Neuronal stem cell (in vitro differentiated cells): Measurements from ENCODE around the gene HSPA12B.

Experiments used
- DNase-seq: peaks from one replicate; pipeline ENCODE4 v3.0.0-alpha.2; 2013; ENCODE audit warnings: low spot score
- H2AFZ ChIP-seq: one replicate; pipeline ENCODE4 v1.6.1; 2013; ENCODE audit warnings: mild to moderate bottlenecking, low read length, inconsistent platforms
- H2AK5ac ChIP-seq: 2 replicates; pipeline ENCODE4 v1.6.1; 2013; ENCODE audit warnings: low read depth, mild to moderate bottlenecking, inconsistent platforms, low read length, moderate library complexity, mixed read lengths
- H2BK120ac ChIP-seq: 2 replicates; pipeline ENCODE4 v1.6.1; 2013; ENCODE audit warnings: low read depth, mild to moderate bottlenecking, inconsistent platforms, low read length, moderate library complexity, mixed read lengths
- H2BK12ac ChIP-seq: one replicate; pipeline ENCODE4 v1.6.1; 2013; ENCODE audit warnings: low read length, inconsistent platforms
- H2BK15ac ChIP-seq: 2 replicates; pipeline ENCODE4 v1.6.1; 2013; ENCODE audit warnings: mild to moderate bottlenecking, low read length, inconsistent platforms, mixed read lengths
- H2BK5ac ChIP-seq: one replicate; pipeline ENCODE4 v1.6.1; 2013; ENCODE audit warnings: inconsistent platforms, mild to moderate bottlenecking, low read length, moderate library complexity
- H3K14ac ChIP-seq: one replicate; pipeline ENCODE4 v1.6.1; 2013; ENCODE audit warnings: low read length, inconsistent platforms
- H3K18ac ChIP-seq: 2 replicates; pipeline ENCODE4 v1.6.1; 2013; ENCODE audit warnings: low read length, inconsistent platforms
- H3K23ac ChIP-seq: 2 replicates; pipeline ENCODE4 v1.6.1; 2013; ENCODE audit warnings: low read depth, mild to moderate bottlenecking, mixed read lengths, low read length, inconsistent platforms; ENCODE audit not compliant: poor library complexity
- H3K27ac ChIP-seq: replicated peaks from 3 replicates; pipeline ENCODE4 v1.5.1; 2013; ENCODE audit warnings: low read length, inconsistent platforms
- H3K27me3 ChIP-seq, 3 experiments: 2 replicates each; pipeline ENCODE4 v1.6.1; 2013; ENCODE audit warnings: low read length in 3 of 3, mild to moderate bottlenecking in 2 of 3, inconsistent platforms in 1 of 3, low read depth in 1 of 3, mixed read lengths in 1 of 3, moderate library complexity in 1 of 3; ENCODE audit not compliant: control insufficient read depth in 3 of 3, insufficient read depth in 3 of 3
- H3K36me3 ChIP-seq, 2 donors: replicated peaks in 1 of 2; 2 replicates each; pipeline ENCODE4 v1.6.1; 2013; ENCODE audit warnings: low read length in 2 of 2; ENCODE audit not compliant: control insufficient read depth in 2 of 2, insufficient read depth in 2 of 2
- H3K4ac ChIP-seq: 2 replicates; pipeline ENCODE4 v1.6.1; 2013; ENCODE audit warnings: inconsistent platforms, mild to moderate bottlenecking, low read length, moderate library complexity
- H3K4me1 ChIP-seq, 2 donors: 1 replicate in 1 of 2; 2 replicates in 1 of 2; pipeline ENCODE4 v1.6.1; 2013; ENCODE audit warnings: low read length in 2 of 2, low read depth in 1 of 2; ENCODE audit not compliant: control insufficient read depth in 2 of 2, insufficient read depth in 1 of 2
- H3K4me2 ChIP-seq: one replicate; pipeline ENCODE4 v1.6.1; 2013; ENCODE audit warnings: mild to moderate bottlenecking, low read length, inconsistent platforms; ENCODE audit not compliant: insufficient read depth, poor library complexity, severe bottlenecking
- H3K4me3 ChIP-seq, 2 donors: 2 replicates each; pipeline ENCODE4 v1.5.1; 2013; ENCODE audit warnings: low read length in 2 of 2, mild to moderate bottlenecking in 2 of 2, inconsistent platforms in 1 of 2, moderate library complexity in 1 of 2
- H3K79me1 ChIP-seq: one replicate; pipeline ENCODE4 v1.6.1; 2013; ENCODE audit warnings: low read depth, mild to moderate bottlenecking, inconsistent platforms, low read length, moderate library complexity
- H3K9ac ChIP-seq: one replicate; pipeline ENCODE4 v1.6.1; 2013; ENCODE audit warnings: mild to moderate bottlenecking, low read depth, low read length, inconsistent platforms; ENCODE audit not compliant: poor library complexity
- H3K9me3 ChIP-seq, 2 donors: replicated peaks in 1 of 2; 2 replicates each; pipeline versions ENCODE3 to v1.6.1; 2013; ENCODE audit warnings: low read length in 2 of 2, mild to moderate bottlenecking in 2 of 2, inconsistent platforms in 1 of 2, low read depth in 1 of 2, mixed read lengths in 1 of 2, moderate library complexity in 1 of 2; ENCODE audit not compliant: control insufficient read depth in 2 of 2, insufficient read depth in 1 of 2
- H4K8ac ChIP-seq: one replicate; pipeline ENCODE4 v1.6.1; 2013; ENCODE audit warnings: low read depth, mild to moderate bottlenecking, inconsistent platforms, low read length, moderate library complexity
- H4K91ac ChIP-seq: one replicate; pipeline ENCODE4 v1.6.1; 2013; ENCODE audit warnings: low read length, low read depth, mild to moderate bottlenecking, inconsistent platforms; ENCODE audit not compliant: poor library complexity
- WGBS, 2 donors: extraction: QIAGEN DNeasy Blood & Tissue Kit; methylation state at CpG; one replicate each; pipeline ENCODE4 v1.1.7; 2013; ENCODE audit warnings: missing lambda C conversion rate in 2 of 2, mixed read lengths in 1 of 2; ENCODE audit not compliant: insufficient read length in 2 of 2, insufficient replicate concordance in 1 of 2; ENCODE audit errors: extremely low coverage in 2 of 2; 5-methylcytosine and 5-hydroxymethylcytosine counted together

HSPA12B gene

DNA sequence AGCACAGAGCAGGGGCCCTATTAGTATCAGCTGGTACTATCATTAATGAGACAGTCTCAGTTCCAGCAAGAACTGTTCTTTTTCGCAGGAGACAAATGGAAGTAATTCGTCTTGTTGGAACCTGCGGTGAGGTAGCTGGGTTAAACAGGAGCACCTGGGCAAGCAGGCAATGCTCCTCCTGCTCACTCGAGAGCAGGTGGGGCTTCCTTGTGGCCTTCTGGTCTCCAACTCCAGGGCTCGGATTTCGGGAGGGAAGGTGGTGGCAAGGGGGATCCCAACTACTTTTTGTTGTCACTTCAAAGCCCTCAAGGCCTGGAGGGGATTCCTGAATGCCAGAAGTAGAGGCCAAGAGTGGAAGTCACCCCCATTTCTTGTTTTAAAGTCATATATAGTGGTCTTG lies 50.1 kb downstream of the HSPA12B start:
- Histone ChIP-seq H3K4me1 (peaks cover 3 to 19% of the 10 kb centered on the region in 2 donors), H3K18ac (no peak overlapping the region), H3K27me3 (peaks cover 2 to 24% (median 23%) of the 10 kb centered on the region in 3 experiments), H3K4me2 (no peak overlapping the region), H4K91ac (no peak overlapping the region), H2AK5ac (no peak overlapping the region), H2BK15ac (no peak overlapping the region), H2BK12ac (no peak overlapping the region), H3K14ac (no peak overlapping the region), H3K36me3 (peaks cover 0 to 4% of the 10 kb centered on the region in 2 donors), H3K23ac (no peak overlapping the region), H2BK120ac (no peak overlapping the region), H3K4me3 (no peak overlapping the region), H3K27ac (no peak overlapping the region), H3K4ac (no peak overlapping the region), H4K8ac (no peak overlapping the region), H3K9me3 (no peaks in the 10 kb centered on the region), H2AFZ (no peak overlapping the region), H3K79me1 (peaks cover 11% of the 10 kb centered on the region), H2BK5ac (no peak overlapping the region), H3K9ac (no peak overlapping the region)
- no peak for DNase-seq
- no CpG with 5 or more reads among the region's 6 CpGs for WGBS, 2 donors

DNA sequence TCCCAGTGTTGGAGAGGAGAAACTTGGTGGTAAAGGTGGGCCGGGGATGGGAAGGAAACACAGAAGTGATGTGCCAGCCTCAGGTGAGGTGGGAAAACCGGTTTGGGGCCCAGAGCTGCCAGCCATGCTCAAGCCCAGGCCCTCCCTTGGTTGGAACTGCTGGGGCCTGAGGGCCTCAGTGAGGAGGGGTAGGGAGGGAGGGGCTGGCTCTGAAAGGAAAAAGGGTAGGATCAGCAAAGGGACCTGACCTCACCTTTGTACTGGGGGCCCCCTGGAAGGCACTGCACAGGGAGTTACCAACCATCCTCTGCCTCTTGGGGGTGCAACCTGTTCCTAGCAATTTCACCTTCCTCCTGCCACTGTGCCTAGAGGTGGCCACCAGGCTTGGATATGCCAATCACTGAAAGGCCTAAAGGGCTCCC lies 50.6 kb downstream of the HSPA12B start:
- Histone ChIP-seq H3K4me1 (peaks cover 3 to 19% of the 10 kb centered on the region in 2 donors), H3K18ac (no peak overlapping the region), H3K23ac (no peak overlapping the region), H3K4ac (no peak overlapping the region), H3K9me3 (no peaks in the 10 kb centered on the region), H2AFZ (no peak overlapping the region), H4K91ac (no peak overlapping the region), H2BK5ac (no peak overlapping the region), H3K9ac (no peak overlapping the region), H2BK12ac (no peak overlapping the region), H3K4me2 (no peak overlapping the region), H3K27ac (no peak overlapping the region), H4K8ac (no peak overlapping the region), H3K27me3 (peaks cover 2 to 20% (median 18%) of the 10 kb centered on the region in 3 experiments), H3K79me1 (peaks cover 11% of the 10 kb centered on the region), H3K36me3 (peaks cover 0 to 4% of the 10 kb centered on the region in 2 donors), H2BK120ac (no peak overlapping the region), H2BK15ac (no peak overlapping the region), H2AK5ac (no peak overlapping the region), H3K14ac (no peak overlapping the region), H3K4me3 (no peak overlapping the region)
- no CpG with 5 or more reads among the region's 2 CpGs for WGBS, 2 donors
- no peak for DNase-seq

DNA sequence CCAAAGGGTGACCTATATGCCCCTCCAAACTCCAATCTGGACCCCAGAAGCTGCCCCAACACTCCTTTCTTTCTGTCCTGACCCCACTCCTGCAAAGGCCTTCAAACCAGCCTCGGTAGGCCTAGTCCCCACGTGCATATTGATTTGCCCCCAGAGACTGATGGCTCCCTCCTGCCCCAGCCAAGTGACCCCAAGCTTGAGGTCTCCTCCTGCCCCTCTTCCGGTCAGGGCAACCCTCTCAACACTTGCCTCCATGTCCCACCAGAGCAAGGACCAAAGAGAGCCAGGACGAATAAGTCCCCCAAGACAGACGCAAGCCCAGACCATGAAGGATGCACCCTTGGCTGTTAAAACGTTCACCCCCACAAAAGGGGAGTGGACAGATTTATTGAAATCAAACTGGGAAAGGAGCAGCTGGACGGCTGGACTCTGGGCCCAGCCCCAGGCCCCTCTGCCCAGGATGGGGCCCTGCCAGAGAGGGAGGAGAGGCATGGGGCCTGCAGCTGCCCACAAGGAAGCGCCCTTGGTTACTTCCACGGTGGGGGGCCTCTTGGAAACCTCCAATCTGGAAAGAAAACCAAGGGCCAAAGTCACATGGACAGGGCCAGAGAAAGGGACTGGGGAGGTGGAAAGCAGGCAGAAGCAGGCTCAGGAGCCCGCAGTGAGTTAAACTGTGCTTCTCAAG lies 51.2 kb downstream of the HSPA12B start:
- H3K23ac ChIP-seq = no peak overlapping the region
- H3K4me2 ChIP-seq = no peak overlapping the region
- no peak for DNase-seq
- H3K9ac ChIP-seq = no peak overlapping the region
- H3K18ac ChIP-seq = no peak overlapping the region
- peaks cover under 1 to 14% (median 12%) of the 10 kb centered on the region in 3 experiments for H3K27me3 ChIP-seq
- no peak overlapping the region for H2BK15ac ChIP-seq
- no peak overlapping the region for H3K14ac ChIP-seq
- H4K8ac ChIP-seq = no peak overlapping the region
- no peak overlapping the region for H2AK5ac ChIP-seq
- no peak overlapping the region for H3K4ac ChIP-seq
- no peak overlapping the region for H2BK5ac ChIP-seq
- peaks cover 0 to 4% of the 10 kb centered on the region in 2 donors for H3K36me3 ChIP-seq
- H3K9me3 ChIP-seq = no peaks in the 10 kb centered on the region
- H2BK120ac ChIP-seq = no peak overlapping the region
- H3K4me3 ChIP-seq = no peak overlapping the region
- no peak overlapping the region for H2AFZ ChIP-seq
- no peak overlapping the region for H4K91ac ChIP-seq
- peaks cover 11% of the 10 kb centered on the region for H3K79me1 ChIP-seq
- H2BK12ac ChIP-seq = no peak overlapping the region
- whole genome bisulfite sequencing, 2 donors = no CpG with 5 or more reads among the region's 10 CpGs
- H3K27ac ChIP-seq = no peak overlapping the region
- H3K4me1 ChIP-seq = peaks cover 3 to 17% of the 10 kb centered on the region in 2 donors

DNA sequence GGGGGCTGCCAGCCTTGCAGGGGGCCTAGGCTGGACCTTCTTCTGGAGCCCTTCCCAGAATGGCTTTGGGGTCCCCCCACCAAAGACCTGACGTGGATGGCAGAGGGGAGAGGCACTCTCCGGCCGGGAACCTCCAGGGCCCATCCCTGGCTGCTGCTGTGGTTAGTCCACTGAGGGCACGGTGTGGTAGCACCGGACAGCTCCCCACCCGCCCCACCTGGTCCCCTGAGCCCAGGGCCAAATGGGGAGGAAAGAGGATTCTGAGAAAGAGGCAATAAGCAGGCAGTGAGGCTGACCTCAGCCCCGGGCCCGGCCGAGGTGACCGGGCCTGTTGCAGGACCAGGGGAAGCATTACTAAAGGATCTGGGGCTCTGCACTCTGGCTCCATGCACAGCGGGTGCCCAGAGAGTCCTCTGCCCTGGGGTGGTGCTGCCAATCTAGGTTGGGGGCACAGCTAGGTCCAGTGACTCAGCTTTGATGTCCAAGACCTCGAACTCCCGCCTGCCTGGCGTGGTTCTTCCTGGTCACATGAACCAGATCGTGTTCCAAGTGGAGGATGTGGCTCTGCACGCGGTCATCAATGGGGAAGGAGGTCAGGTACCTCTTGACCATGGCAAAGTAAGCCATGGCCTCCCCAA lies 51.9 kb downstream of the HSPA12B start:
- Histone ChIP-seq H4K91ac (no peak overlapping the region), H2BK15ac (no peak overlapping the region), H3K4ac (no peak overlapping the region), H2BK5ac (no peak overlapping the region), H2BK12ac (no peak overlapping the region), H3K79me1 (peaks cover 11% of the 10 kb centered on the region), H3K9ac (no peak overlapping the region), H3K27me3 (peaks cover 0 to 9% (median 5%) of the 10 kb centered on the region in 3 experiments), H3K9me3 (no peaks in the 10 kb centered on the region), H4K8ac (no peak overlapping the region), H2AK5ac (no peak overlapping the region), H3K4me3 (no peak overlapping the region), H2AFZ (no peak overlapping the region), H3K4me2 (no peak overlapping the region), H3K27ac (no peak overlapping the region), H3K18ac (no peak overlapping the region), H2BK120ac (no peak overlapping the region), H3K23ac (peak overlapping the region; percentile 66), H3K36me3 (peaks cover 0 to 4% of the 10 kb centered on the region in 2 donors), H3K4me1 (peaks cover 3 to 17% of the 10 kb centered on the region in 2 donors), H3K14ac (no peak overlapping the region)
- no CpG with 5 or more reads among the region's 17 CpGs for whole genome bisulfite sequencing, 2 donors
- no peak for DNase-seq
